Activated CD8-positive, alpha-beta memory T cell treated with anti-CD3 and anti-CD28 coated beads for 24 hours (primary cell): ENCODE results near the gene TENM4.

ENCODE experiments used
- DNase-seq: peaks from one replicate; pipeline ENCODE4 v3.0.0-alpha.2; 2020

TENM4 gene

DNA sequence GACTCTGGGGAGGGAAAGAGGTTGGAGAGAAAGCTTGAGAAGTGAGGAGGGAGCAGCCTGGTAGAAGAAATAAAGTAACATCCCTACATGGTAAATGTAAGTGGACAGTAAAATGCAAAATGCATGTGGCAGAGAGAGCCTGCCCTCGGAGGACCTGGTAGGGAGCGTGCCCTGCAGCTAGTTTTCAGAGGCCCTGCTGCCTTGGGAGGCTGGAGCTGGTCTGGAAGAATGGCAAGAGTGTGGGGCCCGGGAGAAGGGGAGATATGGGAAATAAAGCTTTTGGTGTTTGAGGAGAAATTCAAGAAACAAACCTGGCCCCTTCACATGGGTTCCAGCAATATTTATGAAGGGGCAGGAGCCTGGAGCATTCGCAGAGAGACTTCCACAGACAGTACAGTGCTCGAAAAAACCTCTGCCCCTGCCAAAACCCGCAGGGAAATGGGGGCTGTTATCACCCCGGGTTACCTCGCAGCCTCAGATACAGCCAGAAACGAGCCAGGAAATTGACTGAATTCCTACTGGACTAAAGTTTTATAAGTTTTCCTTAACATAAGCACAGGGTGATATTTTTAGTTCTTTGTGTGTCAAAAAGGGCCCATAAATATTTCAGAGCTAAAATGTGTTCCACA lies 363.0 kb downstream of the TENM4 start:
- no peak for DNase-seq

DNA sequence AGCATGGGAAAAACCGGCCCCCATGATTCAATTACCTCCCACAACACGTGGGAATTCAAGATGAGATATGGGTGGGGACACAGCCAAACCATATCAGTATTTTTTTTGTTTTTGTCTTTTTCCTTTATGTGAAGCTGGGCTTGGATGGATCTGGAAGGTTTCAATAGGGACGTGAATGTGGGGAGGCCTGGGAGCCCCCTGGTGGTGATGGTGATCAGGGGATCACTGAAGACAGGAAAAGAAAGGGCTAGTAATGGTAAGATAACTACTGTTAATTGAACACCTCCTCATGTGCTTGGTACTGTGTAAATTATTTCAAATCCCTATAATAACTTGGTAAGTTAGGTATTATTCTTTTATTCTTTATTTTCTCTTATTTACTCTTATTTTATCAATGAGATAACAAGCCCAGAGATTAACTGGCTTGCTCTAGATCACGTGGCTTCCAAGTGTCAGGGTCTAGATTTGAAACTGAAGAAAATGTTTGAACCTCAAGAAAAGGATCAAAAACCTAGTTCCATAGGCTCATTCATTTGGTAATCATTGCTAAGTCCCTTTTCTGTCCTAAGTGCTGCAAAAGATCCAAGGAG lies 364.2 kb downstream of the TENM4 start:
- no peak for DNase-seq

DNA sequence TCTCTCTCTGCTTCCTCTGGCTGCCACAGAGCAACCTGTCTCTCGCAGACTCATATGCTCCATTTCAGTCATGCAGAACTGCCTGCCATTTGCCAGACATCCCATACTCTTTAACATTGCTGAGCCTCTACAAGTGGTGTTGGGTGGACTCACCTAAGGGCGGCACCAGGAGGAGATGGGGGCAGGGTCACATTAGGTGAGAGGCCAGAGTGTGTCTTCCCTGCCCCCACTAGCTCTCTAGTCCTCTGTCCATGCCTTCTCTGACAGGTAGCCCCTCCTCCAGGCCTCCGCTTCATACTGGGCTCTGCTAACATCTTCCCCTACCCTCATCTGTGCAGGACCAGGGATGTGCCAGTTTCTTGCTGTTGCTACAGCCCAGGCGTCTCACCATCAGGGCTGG lies 366.3 kb downstream of the TENM4 start:
- DNase-seq: no peak

DNA sequence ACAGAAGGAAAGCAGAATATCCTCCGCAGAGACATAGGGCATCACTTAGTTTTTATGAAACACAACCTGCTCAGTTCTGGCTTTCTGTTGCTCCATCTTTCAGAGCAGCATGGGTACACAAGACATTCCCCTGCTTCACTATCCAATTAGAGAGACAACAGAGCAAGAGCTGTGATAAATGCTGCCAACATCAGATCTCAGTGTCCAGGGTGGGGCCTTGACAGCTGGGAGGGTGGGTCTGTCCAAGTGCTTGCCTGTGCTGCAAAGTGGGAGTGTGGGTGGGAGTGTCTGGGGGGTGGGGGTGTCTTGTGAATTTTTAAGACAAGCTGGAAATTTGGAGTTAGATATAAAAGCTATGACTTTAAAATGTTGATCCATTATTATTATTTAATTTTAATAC lies 369.6 kb downstream of the TENM4 start:
- no peak for DNase-seq

DNA sequence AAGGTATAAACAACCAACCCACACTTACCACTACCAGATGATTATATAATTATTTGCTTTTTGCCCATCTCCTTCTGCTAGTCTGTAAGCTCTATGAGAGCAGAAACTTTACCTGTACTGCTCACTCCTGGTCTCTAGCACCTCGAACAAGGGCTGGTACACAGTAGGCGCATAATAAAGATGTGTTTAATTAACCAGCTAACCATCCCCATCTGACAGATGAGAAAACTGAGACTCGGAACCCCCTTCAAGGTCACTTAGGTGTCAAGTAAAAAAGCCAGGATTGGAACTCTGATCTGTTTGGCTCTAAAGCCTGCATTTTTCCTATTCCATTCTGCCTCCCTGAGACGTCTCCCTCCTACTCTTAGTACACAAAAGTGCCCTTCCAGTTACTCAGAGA lies 370.3 kb downstream of the TENM4 start:
- no peak for DNase-seq

DNA sequence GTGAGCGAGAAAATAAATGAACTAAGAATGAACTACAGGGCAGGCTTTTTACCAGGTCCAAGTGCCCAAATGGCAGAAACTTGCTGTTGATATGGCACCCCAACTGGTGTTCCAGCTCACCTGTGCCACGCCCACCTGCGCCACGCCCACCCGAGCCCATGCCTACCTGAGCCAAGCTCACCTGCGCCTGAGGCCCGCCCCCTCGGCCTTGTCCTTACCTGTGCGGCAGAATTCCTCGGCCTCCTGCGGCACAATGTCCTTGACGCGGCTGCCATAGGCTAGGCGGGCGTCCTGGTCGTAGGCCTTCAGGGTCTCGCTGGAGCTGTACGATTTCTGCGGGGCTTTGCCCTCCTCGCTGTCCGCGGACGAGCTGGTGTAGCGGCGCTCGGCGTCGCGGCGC lies 371.3 kb downstream of the TENM4 start:
- DNase-seq: no peak

DNA sequence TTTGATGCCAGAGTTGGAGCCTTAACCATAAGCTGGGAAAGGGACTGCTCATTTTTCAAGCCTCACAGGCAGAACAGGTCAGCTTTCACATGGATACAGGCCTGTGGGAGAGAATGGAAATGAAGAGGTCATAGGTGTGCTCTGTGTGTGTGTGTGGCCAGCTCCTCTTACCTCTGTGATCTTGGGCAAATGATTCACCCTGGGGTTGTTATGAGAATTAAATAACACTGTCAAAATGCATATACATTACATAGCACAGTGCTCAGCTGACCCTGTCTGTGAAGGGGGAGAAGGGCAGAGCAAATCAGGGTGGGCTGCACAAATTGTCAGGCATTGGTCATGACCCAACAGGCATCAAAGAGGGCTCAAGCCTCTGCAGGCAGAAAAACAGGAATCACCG lies 372.5 kb downstream of the TENM4 start:
- DNase-seq: no peak

DNA sequence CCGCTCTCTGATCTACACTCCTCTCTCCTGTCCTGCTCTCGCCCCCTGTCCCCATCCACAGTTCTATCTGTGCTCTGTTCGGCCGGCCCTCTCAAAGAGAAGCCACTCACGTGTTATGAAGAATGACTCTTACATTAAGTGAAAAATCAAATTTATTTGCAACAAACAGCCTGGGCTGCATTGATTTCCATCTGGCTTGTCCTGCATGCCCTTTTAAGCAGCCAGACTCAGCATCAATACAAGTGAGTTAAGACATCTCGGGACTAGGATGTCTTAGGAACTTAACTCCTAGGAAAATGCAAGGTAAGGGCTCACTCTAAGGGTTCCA lies 373.5 kb downstream of the TENM4 start:
- DNase-seq: no peak

DNA sequence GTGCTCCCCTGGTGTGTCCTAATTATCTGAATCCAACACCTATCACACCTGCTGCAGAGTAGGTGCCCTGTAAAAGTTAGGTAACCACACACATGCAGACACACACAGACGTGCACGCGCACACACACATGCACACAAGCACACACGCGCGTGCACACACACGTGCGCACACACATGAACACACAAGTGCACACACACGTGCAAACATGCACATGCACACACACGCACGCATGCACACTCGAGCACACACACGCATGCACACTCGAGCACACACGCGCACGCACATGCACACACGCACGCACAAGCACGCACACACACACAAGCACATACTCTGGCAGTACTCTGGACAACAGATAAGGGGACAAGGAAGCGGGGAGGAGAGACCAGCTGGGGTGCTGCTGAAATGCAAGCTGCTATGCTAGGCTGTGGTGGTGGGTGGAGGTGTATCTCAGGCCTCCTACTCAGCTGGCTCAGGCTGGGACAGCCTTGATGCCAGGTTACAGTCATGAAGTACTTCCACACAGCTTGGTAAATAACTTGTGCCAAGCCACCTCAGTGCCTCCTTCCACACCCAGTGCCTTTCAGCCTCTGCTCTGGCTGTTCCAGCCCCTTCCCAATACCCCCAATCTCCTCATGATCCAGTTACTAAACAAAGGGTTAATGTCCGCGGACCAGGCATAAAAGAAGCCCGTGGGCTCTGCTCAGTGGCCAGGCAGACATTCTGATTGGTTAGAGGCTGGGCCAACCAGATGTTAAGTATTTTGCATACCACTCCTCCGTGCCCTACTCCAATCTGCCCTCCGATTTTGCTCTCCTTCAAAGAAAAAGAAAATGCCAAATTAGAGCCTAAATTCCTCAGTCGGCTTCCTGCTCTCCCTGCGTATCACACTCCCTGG lies 374.1 kb downstream of the TENM4 start:
- no peak for DNase-seq

DNA sequence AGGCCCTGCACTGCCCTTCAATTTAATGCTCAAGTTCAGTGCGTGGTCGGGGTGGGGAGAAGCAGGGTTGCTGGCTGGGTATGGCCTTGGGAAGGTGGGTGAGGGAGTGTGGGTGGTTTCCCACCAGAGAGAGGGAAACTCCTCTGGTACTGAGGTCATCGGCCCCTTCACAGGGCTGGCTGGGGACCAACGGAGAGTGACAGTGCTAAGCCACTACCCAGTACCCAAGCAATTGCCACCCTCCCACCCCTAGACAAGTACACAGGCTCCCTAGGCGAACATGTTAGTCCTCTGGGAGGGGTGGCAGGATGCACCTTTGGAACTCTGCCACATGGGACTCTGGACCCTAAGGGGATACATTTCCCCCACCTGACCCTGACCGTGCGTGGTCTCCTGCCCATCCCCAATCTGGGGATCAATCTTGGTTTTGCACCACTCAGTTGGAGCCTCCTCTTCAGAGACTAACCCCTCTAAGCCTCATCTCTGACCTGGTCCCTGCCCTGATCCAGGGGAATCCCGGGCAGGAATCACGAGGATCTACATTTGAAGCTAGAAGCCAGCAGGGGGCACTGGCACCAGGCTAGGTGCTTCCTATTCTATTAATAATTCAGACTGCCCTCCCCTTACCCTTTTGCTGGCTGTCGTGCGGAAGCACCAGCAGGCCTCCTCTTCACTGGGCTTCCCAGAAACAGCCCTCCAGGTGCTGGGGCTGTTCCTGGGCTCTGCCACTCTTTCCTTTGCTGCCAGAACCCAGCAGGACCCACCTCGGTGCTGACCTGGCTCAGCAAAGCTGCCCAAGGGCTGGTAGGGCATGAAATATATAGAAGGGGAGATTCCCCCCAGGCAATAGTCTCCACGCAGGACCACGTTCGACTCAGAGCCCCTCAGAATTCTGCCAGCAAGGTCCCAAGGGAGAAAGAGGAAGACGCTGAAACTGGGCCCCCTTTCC lies 377.7 kb downstream of the TENM4 start:
- no peak for DNase-seq

DNA sequence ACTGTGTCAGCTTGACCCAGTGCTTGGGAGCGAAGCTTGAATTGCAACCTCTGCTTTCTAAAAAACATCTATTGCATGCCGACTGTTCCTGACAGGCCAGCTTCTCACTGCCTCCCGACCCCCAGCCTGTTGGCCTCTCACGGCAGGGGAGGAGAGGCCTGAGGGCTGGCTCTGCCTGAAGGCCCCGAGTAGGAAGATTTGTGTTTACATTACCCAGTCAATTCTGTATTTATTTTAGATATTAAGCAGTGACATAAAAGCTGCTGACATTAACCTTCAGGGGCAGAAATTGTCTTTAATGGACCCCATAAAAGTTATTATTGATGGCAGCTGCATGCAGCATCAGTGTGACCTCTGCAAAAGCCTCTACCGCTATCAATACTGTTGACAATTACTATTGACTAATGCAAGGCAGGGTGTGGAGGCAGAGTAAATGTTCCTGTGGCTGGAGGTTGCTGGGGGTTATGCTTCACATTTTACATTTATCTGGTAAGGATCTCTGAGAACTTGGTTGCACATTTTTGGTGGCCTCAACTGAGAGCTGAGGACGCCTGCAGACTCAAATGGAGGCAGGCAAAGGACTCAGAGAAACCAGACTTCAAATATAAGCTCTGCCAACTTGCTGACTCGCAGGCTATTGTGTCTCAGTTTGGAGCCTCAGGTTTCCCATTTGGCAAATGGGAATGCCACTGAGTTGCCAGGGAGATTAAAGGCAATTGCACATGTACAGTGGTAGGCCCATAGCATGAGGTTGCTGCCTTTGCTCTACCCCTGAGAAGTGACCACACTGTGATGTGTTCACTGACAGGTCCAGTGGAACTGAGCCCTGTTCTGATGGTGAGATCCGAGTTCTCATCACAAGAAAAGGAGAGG lies 380.5 kb downstream of the TENM4 start:
- no peak for DNase-seq

DNA sequence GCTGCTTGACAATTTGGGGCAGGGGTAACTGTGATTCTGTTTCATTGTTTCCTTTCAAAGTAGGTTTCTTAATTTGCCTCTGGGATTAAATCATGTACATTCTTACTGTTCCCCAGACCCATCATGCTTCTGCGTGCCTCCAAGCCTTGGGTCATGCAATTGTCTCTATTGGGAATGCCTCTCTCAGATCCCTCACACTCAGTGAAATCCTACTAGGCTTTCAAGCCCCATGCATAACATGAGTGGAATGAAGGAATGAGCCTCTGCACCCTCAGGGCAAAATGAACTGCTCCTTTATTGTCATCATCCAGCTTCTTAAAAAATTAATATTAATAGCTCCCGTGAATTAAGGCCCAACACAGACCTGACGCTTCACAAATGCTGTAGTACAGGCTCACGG lies 381.7 kb downstream of the TENM4 start:
- no peak for DNase-seq

DNA sequence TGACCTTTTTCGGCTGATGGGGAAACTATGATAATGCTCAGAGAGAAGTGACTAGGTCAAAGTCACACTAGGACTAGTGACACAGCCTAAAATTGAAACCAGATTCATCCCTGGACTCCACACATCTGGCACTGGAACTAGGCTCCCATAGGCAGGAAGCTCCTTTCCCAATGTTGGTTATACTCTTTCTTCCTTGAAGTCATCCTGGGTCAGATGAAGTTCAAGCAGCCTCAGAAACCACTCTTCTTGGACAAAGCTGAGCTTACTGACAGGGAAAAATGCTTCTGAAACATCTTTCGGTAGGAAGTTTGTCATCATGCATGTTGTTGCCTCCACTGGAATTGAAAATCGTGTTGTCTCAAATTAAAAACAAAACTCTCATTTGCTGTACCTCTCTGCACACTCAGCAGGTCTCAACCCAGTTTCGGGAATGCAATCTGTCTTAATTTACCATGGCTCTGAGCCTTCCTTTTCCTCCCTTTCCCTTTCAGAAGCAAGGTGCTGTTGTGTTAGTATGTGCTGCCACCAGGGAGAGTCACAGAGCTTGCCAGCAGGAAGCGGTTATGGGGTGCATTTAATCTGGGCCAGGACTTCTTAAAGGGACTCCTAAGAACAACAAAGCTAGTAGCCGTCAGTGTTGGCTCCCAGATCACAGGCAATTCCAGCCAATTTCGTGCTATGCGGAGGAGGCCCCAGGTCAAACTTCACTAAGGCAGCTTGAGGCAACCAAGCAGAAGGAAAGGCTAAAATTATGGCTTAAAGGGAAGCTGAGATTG lies 384.8 kb downstream of the TENM4 start:
- no peak for DNase-seq

DNA sequence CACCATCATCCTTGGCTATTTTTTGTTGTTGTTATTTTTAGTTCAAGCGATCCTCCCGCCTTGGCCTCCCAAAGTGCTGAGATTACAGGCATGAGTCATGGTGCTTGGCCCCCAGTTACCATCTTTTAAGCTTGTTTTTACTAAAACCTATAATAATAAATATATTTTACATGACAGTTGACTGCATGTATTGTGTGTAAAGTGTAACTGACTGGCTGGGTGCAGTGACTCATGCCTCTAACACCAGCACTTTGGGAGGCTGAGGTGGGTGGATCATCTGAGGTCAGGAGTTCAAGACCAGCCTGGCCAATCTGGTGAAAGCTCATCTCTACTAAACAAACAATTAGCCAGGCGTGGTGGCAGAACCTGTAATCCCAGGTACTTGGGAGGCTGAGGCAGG lies 386.2 kb downstream of the TENM4 start:
- no peak for DNase-seq

DNA sequence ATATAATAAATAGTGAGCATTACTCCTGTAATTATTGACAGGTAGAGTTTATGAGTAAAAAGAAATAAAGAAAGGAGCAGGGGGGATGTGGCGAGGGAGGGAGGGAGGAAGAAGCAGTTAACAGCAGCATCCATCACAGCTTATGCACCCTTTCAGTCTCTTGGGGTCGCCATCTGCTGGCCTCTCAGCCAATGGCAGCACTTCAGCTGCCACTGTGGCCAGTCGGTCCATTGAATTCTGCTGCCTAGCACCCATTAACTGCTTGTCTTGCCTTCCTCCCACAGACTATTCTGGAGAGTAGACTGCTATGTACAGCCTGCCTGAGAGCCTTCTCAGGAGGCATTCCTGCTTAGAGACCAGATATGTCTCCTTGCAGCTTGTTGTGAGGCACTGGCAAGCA lies 388.3 kb downstream of the TENM4 start:
- DNase-seq: no peak

DNA sequence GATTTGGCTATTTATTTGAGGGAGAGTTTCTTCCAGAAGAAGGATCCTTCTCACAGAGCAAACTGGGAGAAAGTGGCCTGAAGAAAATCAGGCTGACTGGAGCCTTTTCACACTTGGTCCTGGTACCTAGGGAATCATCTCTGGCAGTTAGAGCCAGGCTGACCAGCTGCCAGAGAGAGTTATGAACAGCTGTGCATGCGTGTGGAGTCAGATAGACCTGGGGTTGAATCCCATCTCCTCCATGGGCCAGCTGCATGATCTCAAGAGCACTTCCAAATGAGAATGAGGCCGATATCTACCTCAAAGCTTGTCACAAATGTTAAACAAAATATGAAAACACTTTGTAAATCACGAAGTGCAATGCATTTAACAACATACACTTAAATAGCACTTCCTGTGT lies 390.0 kb downstream of the TENM4 start:
- DNase-seq: no peak

DNA sequence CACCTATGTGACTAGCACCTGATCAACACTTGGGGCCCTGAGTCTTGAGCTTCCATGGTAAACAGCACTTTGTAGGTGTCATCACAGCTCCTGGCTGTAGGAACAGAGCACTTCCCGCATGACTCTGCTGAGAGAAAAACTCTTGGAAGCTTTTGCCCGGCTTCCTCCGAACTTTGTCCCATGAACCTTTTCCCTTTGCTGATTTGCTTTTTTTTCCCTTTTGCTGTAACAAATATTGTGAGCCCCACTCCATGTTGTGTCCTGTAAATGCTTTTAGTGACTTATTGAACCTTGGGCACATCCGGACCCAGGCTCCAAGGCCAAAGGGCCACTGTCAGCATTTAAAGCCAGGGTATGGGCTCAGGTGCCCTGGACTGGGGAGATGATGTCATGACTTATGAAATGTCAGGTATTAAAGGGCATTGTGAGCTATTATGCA lies 391.1 kb downstream of the TENM4 start:
- DNase-seq: no peak

DNA sequence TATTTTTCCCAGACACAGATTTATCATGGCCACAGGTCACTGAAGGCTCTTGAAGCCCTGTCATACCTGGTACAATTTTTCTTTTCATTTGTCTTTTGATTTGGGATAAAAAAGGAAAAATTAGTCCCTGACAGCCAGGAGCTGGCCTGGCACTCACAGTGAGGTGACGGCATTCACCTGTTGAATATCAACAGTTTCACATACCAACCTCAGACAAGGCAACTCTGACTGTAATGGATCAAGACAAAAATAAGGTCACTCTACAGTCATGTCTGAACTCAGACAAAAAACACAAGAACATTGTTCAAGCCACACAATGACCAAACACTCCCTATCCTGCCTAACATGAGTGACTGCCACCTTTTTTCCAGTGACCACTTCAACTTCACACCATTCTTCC lies 392.9 kb downstream of the TENM4 start:
- no peak for DNase-seq

DNA sequence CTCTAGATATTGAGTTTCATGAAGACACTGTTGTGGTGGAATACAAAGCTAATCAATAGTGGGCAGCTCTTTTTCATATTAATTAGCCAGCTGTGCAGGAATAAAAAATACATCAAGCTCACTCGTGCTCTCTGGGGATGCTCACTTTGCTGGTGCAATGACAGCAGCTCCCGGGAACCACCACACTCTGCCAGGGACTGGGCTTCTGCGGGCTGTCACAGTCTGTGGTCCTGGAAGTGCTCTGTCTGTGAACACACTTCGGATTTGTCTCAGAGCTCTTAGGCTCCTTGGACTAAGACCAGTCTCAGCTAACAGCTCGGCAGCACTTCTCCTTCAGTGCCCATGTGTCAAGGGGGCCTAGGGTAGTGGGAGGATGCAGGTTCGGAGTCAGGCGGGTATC lies 393.5 kb downstream of the TENM4 start:
- DNase-seq: no peak

DNA sequence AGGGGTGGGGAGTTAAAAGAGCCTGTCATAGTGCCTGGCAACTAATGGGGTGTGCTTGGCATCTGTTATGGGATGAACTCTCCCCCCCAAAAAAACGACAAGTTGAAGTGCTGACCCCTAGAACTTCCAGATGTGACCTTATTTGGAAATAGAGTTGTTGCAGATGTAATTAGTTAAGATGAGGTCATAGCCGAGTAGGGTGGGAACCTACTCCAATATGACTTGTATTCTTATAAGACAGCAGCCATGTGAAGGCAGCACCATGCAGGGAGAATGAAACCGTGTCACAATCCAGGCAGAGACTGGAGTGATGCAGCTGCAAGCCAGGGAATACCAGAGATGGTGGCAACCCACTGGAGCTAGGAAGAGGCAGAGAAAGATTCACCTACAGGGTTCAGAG lies 394.5 kb downstream of the TENM4 start:
- no peak for DNase-seq

DNA sequence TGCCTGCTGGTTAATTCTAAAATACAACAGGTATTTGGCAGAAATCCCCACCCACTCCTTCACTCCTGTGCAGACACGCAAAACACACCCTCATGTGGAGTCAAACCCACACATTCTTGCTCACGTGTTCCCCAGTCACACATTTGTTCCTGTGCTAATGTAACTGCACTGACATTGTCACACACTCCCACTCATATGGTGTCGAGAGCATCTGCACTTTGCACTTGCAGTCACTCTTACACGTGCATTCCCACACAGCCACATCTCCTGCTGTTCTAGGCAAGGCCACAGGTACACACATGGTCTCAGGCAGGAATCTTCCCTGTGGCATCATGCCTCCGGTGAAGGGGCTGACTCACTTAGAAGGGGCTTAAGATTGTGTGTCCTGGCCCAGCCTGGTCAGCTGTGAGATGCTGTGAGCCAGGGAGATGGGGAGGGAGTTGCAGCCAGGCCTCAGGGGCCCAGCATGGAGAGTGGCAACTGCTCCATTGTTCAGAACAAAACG lies 395.0 kb downstream of the TENM4 start:
- no peak for DNase-seq
